Measurements from ENCODE around the gene PISD.
"Not testable (repeated sequence)": the region's sequence is repeated elsewhere in the genome, so short reads cannot be mapped to it uniquely, and the experiment has no call there.

Gene PISD

GRCh38 chr22:31676700-31677099 lies 14.7 kb upstream of the PISD start:
- peak; percentile 98 for ATAC-seq
- TF ChIP-seq SNAI2 (CRISPR knock-in tag; IDR thresholded peaks at IDR 0.05) (no peak), ZC3H10 (CRISPR knock-in tag; IDR thresholded peaks at IDR 0.05) (no peak), CREB5 (CRISPR knock-in tag; IDR thresholded peaks at IDR 0.05; ENCODE audit: low read depth) (no peak), PPARA (CRISPR knock-in tag; IDR thresholded peaks at IDR 0.05; ENCODE audit: borderline replicate concordance) (no peak), TSHZ2 (CRISPR knock-in tag; IDR thresholded peaks at IDR 0.05) (no peak), ZNF565 (CRISPR knock-in tag; conservative IDR thresholded peaks at IDR 0.05; ENCODE audit: low read depth) (no peak), CSRNP3 (CRISPR knock-in tag; IDR thresholded peaks at IDR 0.05) (no peak), ZNF70 (CRISPR knock-in tag; IDR thresholded peaks at IDR 0.05) (no peak), PATZ1 (CRISPR knock-in tag; IDR thresholded peaks at IDR 0.05; ENCODE audit: borderline replicate concordance) (no peak), TCF4 (CRISPR knock-in tag; IDR thresholded peaks at IDR 0.05; ENCODE audit: borderline replicate concordance) (no peak)

GRCh38 chr22:31674219-31674618 lies 12.2 kb upstream of the PISD start:
- ATAC-seq = not testable (repeated sequence)

GRCh38 chr22:31668849-31669248 lies 6.8 kb upstream of the PISD start:
- ATAC-seq = not testable (repeated sequence)

- ATAC-seq = no peak
- TF ChIP-seq GLIS3 (CRISPR knock-in tag; IDR thresholded peaks at IDR 0.05) = no peak
- TF ChIP-seq POU6F1 (CRISPR knock-in tag; IDR thresholded peaks at IDR 0.05; ENCODE audit: borderline replicate concordance, low read depth) = no peak
- no peak for TF ChIP-seq ISL1 (CRISPR knock-in tag; IDR thresholded peaks at IDR 0.05)
- no peak for TF ChIP-seq ZNF70 (CRISPR knock-in tag; IDR thresholded peaks at IDR 0.05)
- TF ChIP-seq TOX (CRISPR knock-in tag; IDR thresholded peaks at IDR 0.05; ENCODE audit: borderline replicate concordance) = no peak
- no peak for TF ChIP-seq ZNF8 (CRISPR knock-in tag; IDR thresholded peaks at IDR 0.05)
- TF ChIP-seq SNAI2 (CRISPR knock-in tag; IDR thresholded peaks at IDR 0.05) = no peak
- TF ChIP-seq PPARA (CRISPR knock-in tag; IDR thresholded peaks at IDR 0.05; ENCODE audit: borderline replicate concordance) = no peak
- no peak for TF ChIP-seq CREB5 (CRISPR knock-in tag; IDR thresholded peaks at IDR 0.05; ENCODE audit: low read depth)
- no peak for TF ChIP-seq PATZ1 (CRISPR knock-in tag; IDR thresholded peaks at IDR 0.05; ENCODE audit: borderline replicate concordance)
- no peak for TF ChIP-seq RARB (CRISPR knock-in tag; IDR thresholded peaks at IDR 0.05)
- TF ChIP-seq TSHZ2 (CRISPR knock-in tag; IDR thresholded peaks at IDR 0.05) = no peak
- no peak for TF ChIP-seq ZFP3 (CRISPR knock-in tag; IDR thresholded peaks at IDR 0.05)
- TF ChIP-seq CSDC2 (CRISPR knock-in tag; IDR thresholded peaks at IDR 0.05) = no peak
- no peak for TF ChIP-seq ZC3H10 (CRISPR knock-in tag; IDR thresholded peaks at IDR 0.05)
- no peak for TF ChIP-seq ZNF565 (CRISPR knock-in tag; conservative IDR thresholded peaks at IDR 0.05; ENCODE audit: low read depth)
- TF ChIP-seq ARNTL (CRISPR knock-in tag; IDR thresholded peaks at IDR 0.05; ENCODE audit: borderline replicate concordance, low read depth) = no peak
Observed at GRCh38 chr22:31662668-31663037, 638 bp upstream of the PISD start.

Measured in SK-N-SH treated with all-trans-retinoic acid at 6 μM for 48 hours (cell line).